Activated CD8-positive, alpha-beta T cell treated with anti-CD3 and anti-CD28 coated beads for 36 hours (primary cell): Measurements from ENCODE around the gene DNLZ. TPM values are rescaled to one million over a fixed set of nuclear protein-coding genes. Genes with fewer than 3 reads are reported as not detected.

Source experiments
- ATAC-seq: fragments of 200-7000 bp; cut with Tn5 transposase; one replicate; pipeline ENCODE4 v1.10.0; 2021; ENCODE audit warnings: mild to moderate bottlenecking, moderate library complexity
- CTCF ChIA-PET: fragments of 350-600 bp; sonication (Branson Sonifier 250); formaldehyde crosslinking; loops from one replicate; lab custom pipeline; 2021; ENCODE audit warnings: antibody characterized with exemption; lab: Charles Lee
- POLR2A ChIA-PET: fragments of 350-600 bp; sonication (Branson Sonifier 250); formaldehyde crosslinking; loops from one replicate; lab custom pipeline; 2021; ENCODE audit warnings: antibody characterized with exemption; lab: Charles Lee
- DNase-seq: peaks from one replicate; pipeline ENCODE4 v3.0.0-alpha.2; 2020
- H3K27ac Mint-ChIP-seq: one replicate; pipeline ENCODE4 v1.8.0; 2021; ENCODE audit warnings: mild to moderate bottlenecking, mixed read lengths
- H3K27me3 Mint-ChIP-seq: one replicate; pipeline ENCODE4 v1.8.0; 2021; ENCODE audit warnings: mixed read lengths
- H3K36me3 Mint-ChIP-seq: one replicate; pipeline ENCODE4 v1.8.0; 2021; ENCODE audit warnings: low read depth, mixed read lengths
- H3K4me1 Mint-ChIP-seq: one replicate; pipeline ENCODE4 v1.8.0; 2021; ENCODE audit warnings: low read depth, mixed read lengths
- H3K4me3 Mint-ChIP-seq: one replicate; pipeline ENCODE4 v1.8.0; 2021; ENCODE audit warnings: mild to moderate bottlenecking, moderate library complexity, mixed read lengths
- H3K9me3 Mint-ChIP-seq: one replicate; pipeline ENCODE4 v1.8.0; 2021; ENCODE audit warnings: mixed read lengths
- CTCF ChIP-seq: fragments of 200-600 bp; IDR thresholded peaks from one replicate; pipeline ENCODE4 v1.8.0; 2022; ENCODE audit warnings: antibody characterized with exemption, mild to moderate bottlenecking
- intact Hi-C: fragments of 100-400 bp; cut with micrococcal nuclease; formaldehyde crosslinking; loops from one replicate; pipeline ENCODE4 v1.10.0; 2022
- total RNA-seq, 2 experiments: library from RNA; stranded (reverse); gene quantifications; one replicate each; pipeline ENCODE4 v1.2.3, GENCODE V29; 2021

DNLZ gene
- total RNA-seq, 2 experiments from 2014 or later, result 16.1 to 17.4 TPM

- TF ChIP-seq CTCF, result no peak
- ChIA-PET CTCF (no interaction called here), POLR2A (interaction anchor here (1.0 kb wide), 1 partner anchor 8 kb away, joined by 3 read pairs; no protein-coding TSS in a partner anchor)
Measured at GRCh38 chr9:136404801-136405136, 41.2 kb upstream of the DNLZ start.

GRCh38 chr9:136403915-136404800, 40.6 kb upstream of the DNLZ start:
- POLR2A ChIA-PET, result interaction anchor here (0.6 to 1.1 kb wide), 6 partner anchors 9 to 134 kb away, joined by 3 to 4 read pairs (median 3); partner anchors contain the start of gene DNLZ
- no peaks in the 10 kb centered on the region for H3K9me3 Mint-ChIP-seq
- H3K27ac Mint-ChIP-seq, result peak overlapping the region; percentile 90
- H3K4me1 Mint-ChIP-seq, result peaks cover 60% of the 10 kb centered on the region
- H3K36me3 Mint-ChIP-seq, result peaks cover 58% of the 10 kb centered on the region
- CTCF ChIA-PET, result interaction anchor here (1.6 kb wide), 1 partner anchor 10 kb away, joined by 4 read pairs; no protein-coding TSS in a partner anchor
- intact Hi-C loops, result loop anchor here (10.0 kb wide), 1 partner anchor 89 kb away; no protein-coding TSS in a partner anchor
- ATAC-seq (peak; percentile 51), DNase-seq (peak; percentile 81)
- H3K4me3 Mint-ChIP-seq, result peak overlapping the region; percentile 63
- no peak for TF ChIP-seq CTCF
- H3K27me3 Mint-ChIP-seq, result no peaks in the 10 kb centered on the region

More at GRCh38 chr9:136404801-136405136, 41.2 kb upstream of the DNLZ start:
- DNase-seq, result no peak
- no peak for ATAC-seq
- Mint-ChIP-seq H3K4me1 (peaks cover 64% of the 10 kb centered on the region), H3K27ac (peak overlapping the region; percentile 90), H3K27me3 (no peaks in the 10 kb centered on the region), H3K4me3 (peak overlapping the region; percentile 63), H3K9me3 (no peaks in the 10 kb centered on the region), H3K36me3 (peaks cover 62% of the 10 kb centered on the region)
- intact Hi-C loops, result loop anchor here (10.0 kb wide), 1 partner anchor 90 kb away; no protein-coding TSS in a partner anchor

GRCh38 chr9:136403538-136403914, 40.0 kb upstream of the DNLZ start:
- intact Hi-C loops, result loop anchor here (10.0 kb wide), 1 partner anchor 89 kb away; no protein-coding TSS in a partner anchor
- POLR2A ChIA-PET, result interaction anchor here (0.7 to 1.1 kb wide), 6 partner anchors 12 to 135 kb away, joined by 3 to 4 read pairs (median 3); partner anchors contain the start of gene DNLZ
- H3K36me3 Mint-ChIP-seq, result peaks cover 58% of the 10 kb centered on the region

GRCh38 chr9:136402067-136402466, 38.5 kb upstream of the DNLZ start:
- ChIA-PET POLR2A (interaction anchor here (1.1 to 2.0 kb wide), 4 partner anchors 7 to 39 kb away, joined by 3 to 16 read pairs (median 4); partner anchors contain the start of genes ENTR1 and PMPCA), CTCF (interaction anchor here (1.0 to 2.4 kb wide), 5 partner anchors 13 to 89 kb away, joined by 3 to 8 read pairs (median 5); partner anchors contain the start of gene DNLZ)
- DNase-seq (no peak), ATAC-seq (no peak)
- intact Hi-C loops, result loop anchor here (10.0 kb wide), 1 partner anchor 87 kb away; no protein-coding TSS in a partner anchor
- Mint-ChIP-seq H3K4me1 (peaks cover 58% of the 10 kb centered on the region), H3K9me3 (no peaks in the 10 kb centered on the region), H3K36me3 (peaks cover 58% of the 10 kb centered on the region), H3K4me3 (no peak overlapping the region), H3K27me3 (no peaks in the 10 kb centered on the region), H3K27ac (peak overlapping the region; percentile 77)
- TF ChIP-seq CTCF, result no peak

More at GRCh38 chr9:136403538-136403914, 40.0 kb upstream of the DNLZ start:
- H3K4me1 Mint-ChIP-seq, result peaks cover 61% of the 10 kb centered on the region
- no peaks in the 10 kb centered on the region for H3K27me3 Mint-ChIP-seq
- H3K9me3 Mint-ChIP-seq, result no peaks in the 10 kb centered on the region
- peak overlapping the region; percentile 90 for H3K27ac Mint-ChIP-seq
- TF ChIP-seq CTCF, result no peak
- peak; percentile 83 for ATAC-seq
- CTCF ChIA-PET, result interaction anchor here (0.7 to 2.4 kb wide), 3 partner anchors 10 to 91 kb away, joined by 3 to 5 read pairs (median 4); no protein-coding TSS in a partner anchor
- peak; percentile 92 for DNase-seq
- peak overlapping the region; percentile 63 for H3K4me3 Mint-ChIP-seq
